Measurements from ENCODE around the gene CLHC1.

DNA sequence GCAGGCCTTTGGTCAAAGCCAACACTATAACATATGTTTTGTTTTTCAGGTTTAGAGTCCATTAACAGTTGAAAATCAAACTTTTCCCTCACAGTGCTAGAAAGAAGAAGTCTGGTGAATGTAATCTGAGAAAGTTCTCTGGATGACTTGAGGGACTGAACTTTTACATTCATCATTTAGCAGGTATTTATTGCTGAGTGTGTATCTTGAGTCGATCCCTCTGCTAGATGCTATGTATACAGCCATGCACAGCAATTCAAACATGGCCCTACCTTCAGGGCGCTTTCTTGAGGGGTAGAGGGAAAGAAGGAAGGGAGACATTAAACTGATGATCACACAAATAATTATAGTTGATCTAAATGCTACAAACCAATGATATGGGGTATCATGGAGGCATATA lies 89.6 kb downstream of the CLHC1 start:
- TF ChIP-seq, protein P1, sequence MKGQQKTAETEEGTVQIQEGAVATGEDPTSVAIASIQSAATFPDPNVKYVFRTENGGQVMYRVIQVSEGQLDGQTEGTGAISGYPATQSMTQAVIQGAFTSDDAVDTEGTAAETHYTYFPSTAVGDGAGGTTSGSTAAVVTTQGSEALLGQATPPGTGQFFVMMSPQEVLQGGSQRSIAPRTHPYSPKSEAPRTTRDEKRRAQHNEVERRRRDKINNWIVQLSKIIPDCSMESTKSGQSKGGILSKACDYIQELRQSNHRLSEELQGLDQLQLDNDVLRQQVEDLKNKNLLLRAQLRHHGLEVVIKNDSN (IDR thresholded peaks at IDR 0.05; ENCODE audit: borderline replicate concordance, low read depth): no peak
- TF ChIP-seq, protein P2, sequence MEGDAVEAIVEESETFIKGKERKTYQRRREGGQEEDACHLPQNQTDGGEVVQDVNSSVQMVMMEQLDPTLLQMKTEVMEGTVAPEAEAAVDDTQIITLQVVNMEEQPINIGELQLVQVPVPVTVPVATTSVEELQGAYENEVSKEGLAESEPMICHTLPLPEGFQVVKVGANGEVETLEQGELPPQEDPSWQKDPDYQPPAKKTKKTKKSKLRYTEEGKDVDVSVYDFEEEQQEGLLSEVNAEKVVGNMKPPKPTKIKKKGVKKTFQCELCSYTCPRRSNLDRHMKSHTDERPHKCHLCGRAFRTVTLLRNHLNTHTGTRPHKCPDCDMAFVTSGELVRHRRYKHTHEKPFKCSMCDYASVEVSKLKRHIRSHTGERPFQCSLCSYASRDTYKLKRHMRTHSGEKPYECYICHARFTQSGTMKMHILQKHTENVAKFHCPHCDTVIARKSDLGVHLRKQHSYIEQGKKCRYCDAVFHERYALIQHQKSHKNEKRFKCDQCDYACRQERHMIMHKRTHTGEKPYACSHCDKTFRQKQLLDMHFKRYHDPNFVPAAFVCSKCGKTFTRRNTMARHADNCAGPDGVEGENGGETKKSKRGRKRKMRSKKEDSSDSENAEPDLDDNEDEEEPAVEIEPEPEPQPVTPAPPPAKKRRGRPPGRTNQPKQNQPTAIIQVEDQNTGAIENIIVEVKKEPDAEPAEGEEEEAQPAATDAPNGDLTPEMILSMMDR (IDR thresholded peaks at IDR 0.05): no peak
- TF ChIP-seq EP300 (IDR thresholded peaks at IDR 0.05; ENCODE audit: borderline replicate concordance in 1 of 2, low read depth in 1 of 2, low read length in 1 of 2): no peak
- TF ChIP-seq, protein P3, sequence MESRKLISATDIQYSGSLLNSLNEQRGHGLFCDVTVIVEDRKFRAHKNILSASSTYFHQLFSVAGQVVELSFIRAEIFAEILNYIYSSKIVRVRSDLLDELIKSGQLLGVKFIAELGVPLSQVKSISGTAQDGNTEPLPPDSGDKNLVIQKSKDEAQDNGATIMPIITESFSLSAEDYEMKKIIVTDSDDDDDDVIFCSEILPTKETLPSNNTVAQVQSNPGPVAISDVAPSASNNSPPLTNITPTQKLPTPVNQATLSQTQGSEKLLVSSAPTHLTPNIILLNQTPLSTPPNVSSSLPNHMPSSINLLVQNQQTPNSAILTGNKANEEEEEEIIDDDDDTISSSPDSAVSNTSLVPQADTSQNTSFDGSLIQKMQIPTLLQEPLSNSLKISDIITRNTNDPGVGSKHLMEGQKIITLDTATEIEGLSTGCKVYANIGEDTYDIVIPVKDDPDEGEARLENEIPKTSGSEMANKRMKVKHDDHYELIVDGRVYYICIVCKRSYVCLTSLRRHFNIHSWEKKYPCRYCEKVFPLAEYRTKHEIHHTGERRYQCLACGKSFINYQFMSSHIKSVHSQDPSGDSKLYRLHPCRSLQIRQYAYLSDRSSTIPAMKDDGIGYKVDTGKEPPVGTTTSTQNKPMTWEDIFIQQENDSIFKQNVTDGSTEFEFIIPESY (IDR thresholded peaks at IDR 0.05; ENCODE audit: borderline replicate concordance, low read depth): no peak
- TF ChIP-seq TAF1 (IDR thresholded peaks at IDR 0.05; ENCODE audit: borderline replicate concordance, low read depth, low read length): no peak
- no peak for TF ChIP-seq POLR2AphosphoS5 (IDR thresholded peaks at IDR 0.05; ENCODE audit: low read depth, low read length)
- no peak for TF ChIP-seq RFX5 (IDR thresholded peaks at IDR 0.05; ENCODE audit: low read length)
- TF ChIP-seq SMC3 (IDR thresholded peaks at IDR 0.05; ENCODE audit: low read depth, low read length): no peak
- no peak for TF ChIP-seq GABPA (IDR thresholded peaks at IDR 0.05; ENCODE audit: low read depth)
- TF ChIP-seq, protein P4, sequence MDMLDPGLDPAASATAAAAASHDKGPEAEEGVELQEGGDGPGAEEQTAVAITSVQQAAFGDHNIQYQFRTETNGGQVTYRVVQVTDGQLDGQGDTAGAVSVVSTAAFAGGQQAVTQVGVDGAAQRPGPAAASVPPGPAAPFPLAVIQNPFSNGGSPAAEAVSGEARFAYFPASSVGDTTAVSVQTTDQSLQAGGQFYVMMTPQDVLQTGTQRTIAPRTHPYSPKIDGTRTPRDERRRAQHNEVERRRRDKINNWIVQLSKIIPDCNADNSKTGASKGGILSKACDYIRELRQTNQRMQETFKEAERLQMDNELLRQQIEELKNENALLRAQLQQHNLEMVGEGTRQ (IDR thresholded peaks at IDR 0.05; ENCODE audit: borderline replicate concordance, low read depth, low read length): no peak
- TF ChIP-seq, protein P5, sequence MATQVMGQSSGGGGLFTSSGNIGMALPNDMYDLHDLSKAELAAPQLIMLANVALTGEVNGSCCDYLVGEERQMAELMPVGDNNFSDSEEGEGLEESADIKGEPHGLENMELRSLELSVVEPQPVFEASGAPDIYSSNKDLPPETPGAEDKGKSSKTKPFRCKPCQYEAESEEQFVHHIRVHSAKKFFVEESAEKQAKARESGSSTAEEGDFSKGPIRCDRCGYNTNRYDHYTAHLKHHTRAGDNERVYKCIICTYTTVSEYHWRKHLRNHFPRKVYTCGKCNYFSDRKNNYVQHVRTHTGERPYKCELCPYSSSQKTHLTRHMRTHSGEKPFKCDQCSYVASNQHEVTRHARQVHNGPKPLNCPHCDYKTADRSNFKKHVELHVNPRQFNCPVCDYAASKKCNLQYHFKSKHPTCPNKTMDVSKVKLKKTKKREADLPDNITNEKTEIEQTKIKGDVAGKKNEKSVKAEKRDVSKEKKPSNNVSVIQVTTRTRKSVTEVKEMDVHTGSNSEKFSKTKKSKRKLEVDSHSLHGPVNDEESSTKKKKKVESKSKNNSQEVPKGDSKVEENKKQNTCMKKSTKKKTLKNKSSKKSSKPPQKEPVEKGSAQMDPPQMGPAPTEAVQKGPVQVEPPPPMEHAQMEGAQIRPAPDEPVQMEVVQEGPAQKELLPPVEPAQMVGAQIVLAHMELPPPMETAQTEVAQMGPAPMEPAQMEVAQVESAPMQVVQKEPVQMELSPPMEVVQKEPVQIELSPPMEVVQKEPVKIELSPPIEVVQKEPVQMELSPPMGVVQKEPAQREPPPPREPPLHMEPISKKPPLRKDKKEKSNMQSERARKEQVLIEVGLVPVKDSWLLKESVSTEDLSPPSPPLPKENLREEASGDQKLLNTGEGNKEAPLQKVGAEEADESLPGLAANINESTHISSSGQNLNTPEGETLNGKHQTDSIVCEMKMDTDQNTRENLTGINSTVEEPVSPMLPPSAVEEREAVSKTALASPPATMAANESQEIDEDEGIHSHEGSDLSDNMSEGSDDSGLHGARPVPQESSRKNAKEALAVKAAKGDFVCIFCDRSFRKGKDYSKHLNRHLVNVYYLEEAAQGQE (IDR thresholded peaks at IDR 0.05; ENCODE audit: low read depth, low read length): no peak
- no peak for TF ChIP-seq MXI1 (IDR thresholded peaks at IDR 0.05; ENCODE audit: low read depth, low read length)
- no peak for TF ChIP-seq GATA2 (CRISPR knock-in tag; IDR thresholded peaks at IDR 0.05)
- no peak for TF ChIP-seq EZH2phosphoT487 (IDR thresholded peaks at IDR 0.05; ENCODE audit: borderline replicate concordance, low read depth)

Measured in SK-N-SH (cell line).